Tibial nerve (tissue), 4 donors: Measurements from ENCODE around the gene AKAP3. TPM values are rescaled to one million over a fixed set of nuclear protein-coding genes. Genes with fewer than 3 reads are reported as not detected.

Experiments
- DNase-seq, 2 donors: peaks; one replicate each; pipeline ENCODE4 v3.0.0-alpha.2; 2019; ENCODE audit warnings: low spot score in 2 of 2
- H3K27ac ChIP-seq, 4 donors: fragments of 200-600 bp; sonication (generic) in 3 of 4; one replicate each; pipeline ENCODE4 v1.5.1; 2017 to 2019; ENCODE audit warnings: mild to moderate bottlenecking in 1 of 4
- H3K27me3 ChIP-seq, 2 donors: fragments of 200-600 bp; sonication (generic) in 1 of 2; one replicate each; pipeline versions ENCODE4 v1.5.1 to v1.6.0; 2017 to 2019
- H3K36me3 ChIP-seq, 3 donors: fragments of 200-600 bp; sonication (generic); one replicate each; pipeline ENCODE4 v1.5.1; 2018 to 2019
- H3K4me1 ChIP-seq, 4 donors: fragments of 200-600 bp; sonication (generic) in 3 of 4; one replicate each; pipeline ENCODE4 v1.5.1; 2017 to 2019
- H3K4me3 ChIP-seq, 4 donors: fragments of 200-600 bp; sonication (generic) in 3 of 4; one replicate each; pipeline ENCODE4 v1.5.1; 2017 to 2019; ENCODE audit warnings: mild to moderate bottlenecking in 1 of 4, moderate library complexity in 1 of 4
- H3K9me3 ChIP-seq, 4 donors: fragments of 200-600 bp; sonication (generic) in 3 of 4; one replicate each; pipeline ENCODE4 v1.5.1; 2017 to 2019
- CTCF ChIP-seq, 5 experiments: fragments of 200-600 bp in 3 of 5; fragments of 450-650 bp in 2 of 5; sonication (generic) in 3 of 5; IDR thresholded peaks; one replicate each; pipeline ENCODE4 v1.5.1; 2016 to 2019; ENCODE audit warnings: antibody characterized with exemption in 5 of 5, mild to moderate bottlenecking in 3 of 5, moderate library complexity in 2 of 5
- EP300 ChIP-seq, 2 donors: sonication (generic); formaldehyde crosslinking; IDR thresholded peaks; one replicate each; pipeline ENCODE4 v1.6.1; 2017; ENCODE audit warnings: antibody characterized with exemption in 2 of 2, mild to moderate bottlenecking in 1 of 2
- POLR2A ChIP-seq, 2 donors: fragments of 450-650 bp; IDR thresholded peaks; one replicate each; pipeline ENCODE4 v1.6.1; 2017; ENCODE audit warnings: antibody characterized with exemption in 2 of 2, mild to moderate bottlenecking in 2 of 2, moderate library complexity in 2 of 2
- WGBS, 2 donors: methylation state at CpG; one replicate each; pipeline ENCODE4 v1.1.5; 2018; 5-methylcytosine and 5-hydroxymethylcytosine counted together
- total RNA-seq, 4 donors: library from RNA; depleted of rRNA; stranded (reverse); fragments of >200 nt; gene quantifications; one replicate each; pipeline ENCODE4 v1.1.0, GENCODE V29; 2016

The AKAP3 gene
- total RNA-seq = 1 to 10 TPM in 1 of 4 donors, under 1 TPM in 3; 0.20 to 3.7 (median 0.46) TPM

- TF ChIP-seq POLR2A (IDR thresholded peaks at IDR 0.05) (no peak), CTCF (IDR thresholded peaks at IDR 0.05) (peak in 1 of 5 experiments; percentile 33), EP300 (IDR thresholded peaks at IDR 0.05) (peak; percentile 56 to 95)
- DNase-seq = peak; percentile 44 to 79
- Histone ChIP-seq H3K36me3 (no peaks in the 10 kb centered on the region), H3K4me1 (peaks cover 0 to 43% (median 16%) of the 10 kb centered on the region in 4 donors), H3K27ac (peak within 1 kb of the TSS; percentile 65 to 91 (median 88)), H3K4me3 (peak within 1 kb of the TSS; percentile 56 to 91 (median 73)), H3K9me3 (no peaks in the 10 kb centered on the region), H3K27me3 (no peaks in the 10 kb centered on the region)
- 1% methylated on average over 33 to 39 of the region's 39 CpGs for WGBS, 2 donors
Measured at GRCh38 chr12:4648501-4649357, at the start of gene AKAP3, which contains the start of gene NDUFA9. Gene AKAP3, minus strand, starts transcription at chr12:4649051. Its CDS starts 10,855 bp downstream, at chr12:4638196. Gene NDUFA9, plus strand, starts transcription at chr12:4649114. Its CDS starts 13 bp downstream, at chr12:4649127.

- H3K9me3 ChIP-seq = no peaks in the 10 kb centered on the region
- no peaks in the 10 kb centered on the region for H3K4me1 ChIP-seq
- H3K27me3 ChIP-seq = no peaks in the 10 kb centered on the region
- peaks cover 0 to 79% (median 0%) of the 10 kb centered on the region in 3 donors for H3K36me3 ChIP-seq
- no peak overlapping the region for H3K4me3 ChIP-seq
- no peak overlapping the region for H3K27ac ChIP-seq
- DNase-seq = no peak
- TF ChIP-seq EP300 (IDR thresholded peaks at IDR 0.05) = no peak
- TF ChIP-seq POLR2A (IDR thresholded peaks at IDR 0.05) = no peak
- no peak for TF ChIP-seq CTCF (IDR thresholded peaks at IDR 0.05)
- WGBS, 2 donors = 92% methylated on average over 5 of the region's 5 CpGs
Measured at GRCh38 chr12:4690760-4691159, 41.9 kb upstream of the AKAP3 start.

- WGBS, 2 donors = 89 to 91% methylated on average over 8 of the region's 8 CpGs
- Histone ChIP-seq H3K27ac (no peak overlapping the region), H3K36me3 (peaks cover 0 to 82% (median 17%) of the 10 kb centered on the region in 3 donors), H3K27me3 (no peaks in the 10 kb centered on the region), H3K4me3 (no peak overlapping the region), H3K9me3 (no peaks in the 10 kb centered on the region), H3K4me1 (no peaks in the 10 kb centered on the region)
- no peak for TF ChIP-seq POLR2A (IDR thresholded peaks at IDR 0.05)
- no peak for TF ChIP-seq CTCF (IDR thresholded peaks at IDR 0.05)
- no peak for TF ChIP-seq EP300 (IDR thresholded peaks at IDR 0.05)
- no peak for DNase-seq
Measured at GRCh38 chr12:4685317-4685716, 36.5 kb upstream of the AKAP3 start.

- Histone ChIP-seq H3K9me3 (no peaks in the 10 kb centered on the region), H3K27me3 (no peaks in the 10 kb centered on the region), H3K27ac (no peak overlapping the region), H3K4me3 (no peak overlapping the region), H3K4me1 (no peaks in the 10 kb centered on the region), H3K36me3 (peaks cover 0 to 52% (median 17%) of the 10 kb centered on the region in 3 donors)
- 79 to 95% methylated on average over 3 of the region's 3 CpGs for WGBS, 2 donors
- TF ChIP-seq CTCF (IDR thresholded peaks at IDR 0.05) = no peak
- TF ChIP-seq EP300 (IDR thresholded peaks at IDR 0.05) = no peak
- TF ChIP-seq POLR2A (IDR thresholded peaks at IDR 0.05) = no peak
- DNase-seq = no peak
Measured at GRCh38 chr12:4681732-4682131, 32.9 kb upstream of the AKAP3 start.

GRCh38 chr12:4679711-4680110 is 30.9 kb upstream of the AKAP3 start:
- Histone ChIP-seq H3K9me3 (no peaks in the 10 kb centered on the region), H3K27me3 (no peaks in the 10 kb centered on the region), H3K27ac (no peak overlapping the region), H3K36me3 (peaks cover 0 to 32% (median 14%) of the 10 kb centered on the region in 3 donors), H3K4me3 (no peak overlapping the region), H3K4me1 (no peaks in the 10 kb centered on the region)
- no peak for DNase-seq
- TF ChIP-seq CTCF (IDR thresholded peaks at IDR 0.05) (no peak), EP300 (IDR thresholded peaks at IDR 0.05) (no peak), POLR2A (IDR thresholded peaks at IDR 0.05) (no peak)
- WGBS, 2 donors = 92 to 93% methylated on average over 2 of the region's 2 CpGs
